Muscle layer of colon (tissue), 2 donors: Measurements from ENCODE around the gene ATP13A1.
A peak's percentile ranks its signal among the peaks of the same experiment; 100 is the strongest.

Experiments used
- H3K27ac ChIP-seq: one replicate; pipeline ENCODE4 v1.7.0; 2013; ENCODE audit warnings: low read depth, mild to moderate bottlenecking, low read length, moderate library complexity
- H3K27me3 ChIP-seq, 2 donors: one replicate each; pipeline ENCODE4 v1.7.0; 2013; ENCODE audit warnings: low read length in 2 of 2, mild to moderate bottlenecking in 2 of 2; ENCODE audit not compliant: insufficient read depth in 2 of 2, control insufficient read depth in 1 of 2
- H3K36me3 ChIP-seq: one replicate; pipeline ENCODE4 v1.7.0; 2013; ENCODE audit warnings: mild to moderate bottlenecking, low read length; ENCODE audit not compliant: insufficient read depth
- H3K4me1 ChIP-seq: one replicate; pipeline ENCODE4 v1.7.0; 2013; ENCODE audit warnings: mild to moderate bottlenecking, low read length; ENCODE audit not compliant: insufficient read depth
- H3K4me3 ChIP-seq, 2 donors: one replicate each; pipeline ENCODE4 v1.7.0; 2013; ENCODE audit warnings: low read length in 2 of 2, low read depth in 1 of 2, mild to moderate bottlenecking in 1 of 2, moderate library complexity in 1 of 2
- H3K9ac ChIP-seq: one replicate; pipeline ENCODE4 v1.7.0; 2013; ENCODE audit warnings: low read length
- H3K9me3 ChIP-seq: one replicate; pipeline ENCODE4 v1.7.0; 2013; ENCODE audit warnings: mild to moderate bottlenecking, low read length
- donor health status: abdominal sarcoma.
- donor health status: Adenocarcinoma of cecum.

Gene ATP13A1

DNA sequence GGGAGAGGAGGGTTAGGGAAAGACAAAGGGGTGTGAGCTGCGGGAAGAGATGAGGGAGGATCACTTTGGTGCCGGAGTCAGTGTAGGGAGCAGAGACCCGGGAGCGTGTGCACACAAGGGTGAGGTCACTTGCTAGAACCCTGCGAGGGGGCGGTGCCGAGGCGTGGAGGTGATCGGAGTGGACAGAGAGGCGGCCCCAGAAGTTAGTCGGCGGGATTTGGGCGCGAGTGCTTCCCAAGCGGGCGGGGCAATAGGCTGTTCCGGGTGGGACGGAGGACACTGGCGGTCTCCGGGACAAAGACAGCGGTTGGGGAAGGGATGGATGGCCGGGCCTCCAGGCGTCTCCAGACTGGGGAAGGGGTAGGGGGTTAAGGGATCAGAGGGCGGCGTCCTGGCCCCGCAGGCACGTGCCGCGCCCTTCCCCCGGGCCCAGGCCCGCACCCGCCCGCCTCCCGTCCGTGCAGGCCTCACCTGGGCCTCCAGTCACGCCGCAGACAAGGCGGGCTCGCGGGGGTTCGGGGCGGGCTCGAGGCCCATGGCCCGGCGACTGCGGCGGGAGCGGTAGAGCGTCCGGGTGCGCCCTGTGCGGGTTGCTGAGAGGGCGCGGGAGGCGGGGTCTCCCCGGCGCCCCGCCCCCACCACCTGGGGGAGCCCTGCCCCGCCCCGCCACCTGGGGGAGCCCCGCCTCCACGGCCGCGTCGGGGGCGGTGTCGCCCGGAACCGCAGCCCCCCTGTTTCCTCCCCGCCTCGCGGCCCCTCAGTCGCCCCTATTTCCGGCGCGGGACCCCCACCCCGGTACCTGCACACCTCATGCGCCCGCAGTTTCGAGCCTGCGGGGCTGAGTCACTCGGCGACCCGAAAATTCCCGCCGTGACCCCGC is 35.6 kb downstream of the ATP13A1 start, which contains the start of gene LPAR2:
Gene LPAR2 (minus strand): TSS at position 600 of the 880 bp plus-strand sequence. CDS start 945 bp downstream, outside the sequence.
- no peak within 1 kb of the TSS for H3K27ac ChIP-seq

DNA sequence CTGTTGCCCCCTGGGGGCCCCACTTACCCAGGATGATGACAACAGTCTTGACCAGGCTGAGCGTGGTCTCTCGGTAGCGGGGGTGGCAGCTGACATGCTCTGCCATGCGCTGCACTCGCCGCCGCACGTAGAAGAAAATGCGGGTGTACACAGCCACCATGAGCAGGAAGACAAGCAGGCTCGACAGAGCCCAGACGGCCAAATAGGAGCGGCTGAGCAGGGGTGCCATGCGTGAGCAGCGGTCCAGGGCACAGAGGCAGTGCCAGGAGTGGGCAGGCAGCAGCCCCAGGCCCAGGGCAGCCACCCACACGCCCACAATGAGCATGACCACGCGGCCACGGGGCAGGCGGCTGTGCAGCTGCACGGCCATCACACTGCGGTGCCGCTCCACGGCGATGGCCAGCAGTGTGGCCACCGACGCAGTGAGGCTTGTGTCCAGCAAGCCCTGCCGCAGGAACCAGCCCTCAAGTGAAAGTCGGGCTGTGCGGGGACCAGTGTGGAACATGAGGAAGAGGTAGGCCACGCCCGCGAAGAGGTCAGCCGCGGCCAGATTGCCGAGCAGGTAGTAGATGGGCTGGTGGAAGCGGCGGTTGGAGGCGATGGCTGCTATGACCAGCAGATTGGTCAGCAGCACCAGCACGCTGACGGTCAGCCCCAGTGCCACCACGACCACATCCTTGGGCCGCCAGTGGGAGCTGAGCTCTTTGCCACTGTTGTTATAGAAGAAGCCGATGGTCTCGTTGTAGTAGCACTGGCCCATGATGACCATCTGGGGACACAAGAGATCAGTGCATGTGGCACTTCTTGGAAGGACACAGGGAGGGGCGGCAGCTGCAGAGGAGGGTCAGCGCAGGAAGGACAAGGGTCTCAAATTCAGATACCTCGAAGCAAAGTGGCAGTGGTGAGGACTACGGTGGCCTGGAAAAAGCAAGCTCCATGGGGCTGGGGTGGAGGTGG is 36.7 kb downstream of the ATP13A1 start:
- Histone ChIP-seq H3K4me3 (no peak overlapping the region), H3K36me3 (no peaks in the 10 kb centered on the region), H3K9me3 (no peaks in the 10 kb centered on the region), H3K9ac (no peak overlapping the region), H3K4me1 (no peaks in the 10 kb centered on the region), H3K27me3 (peaks cover 6 to 25% of the 10 kb centered on the region in 2 donors), H3K27ac (no peak overlapping the region)

More for the DNA sequence above, 35.6 kb downstream of the ATP13A1 start, which contains the start of gene LPAR2:
- H3K36me3 ChIP-seq: no peaks in the 10 kb centered on the region
- no peak within 1 kb of the TSS for H3K9ac ChIP-seq
- peaks cover 6 to 25% of the 10 kb centered on the region in 2 donors for H3K27me3 ChIP-seq
- no peaks in the 10 kb centered on the region for H3K4me1 ChIP-seq
- H3K4me3 ChIP-seq: peak within 1 kb of the TSS in 1 of 2 donors; percentile 27
- H3K9me3 ChIP-seq: no peaks in the 10 kb centered on the region

DNA sequence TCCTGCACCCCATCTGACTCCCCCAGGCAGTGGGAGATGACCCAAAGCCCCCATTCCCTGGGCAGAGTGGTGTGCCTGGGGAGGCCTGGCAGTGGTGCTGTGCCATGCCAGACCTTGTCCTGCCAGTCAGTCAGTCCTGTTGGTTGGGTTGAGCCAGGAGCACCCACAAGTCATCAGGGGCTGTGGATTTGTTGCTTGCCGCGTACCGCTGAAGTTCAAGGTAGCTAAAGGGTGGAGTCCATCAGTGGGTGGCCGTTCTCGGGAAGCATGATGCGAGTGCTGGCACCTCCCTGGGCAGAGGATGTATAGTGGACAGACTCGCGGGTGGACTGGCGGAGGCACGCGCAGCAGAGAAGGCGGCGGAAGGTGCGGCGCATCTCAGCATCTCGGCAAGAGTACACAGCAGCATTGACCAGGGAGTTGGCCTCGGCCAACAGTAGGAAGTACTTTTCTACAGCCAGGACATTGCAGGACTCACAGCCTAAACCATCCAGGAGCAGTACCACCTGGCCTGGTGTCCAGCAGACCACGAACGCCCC is 39.4 kb downstream of the ATP13A1 start:
- Histone ChIP-seq H3K4me3 (no peak overlapping the region), H3K36me3 (no peaks in the 10 kb centered on the region), H3K9ac (no peak overlapping the region), H3K4me1 (no peaks in the 10 kb centered on the region), H3K27me3 (peaks cover 6 to 27% of the 10 kb centered on the region in 2 donors), H3K9me3 (no peaks in the 10 kb centered on the region), H3K27ac (no peak overlapping the region)

DNA sequence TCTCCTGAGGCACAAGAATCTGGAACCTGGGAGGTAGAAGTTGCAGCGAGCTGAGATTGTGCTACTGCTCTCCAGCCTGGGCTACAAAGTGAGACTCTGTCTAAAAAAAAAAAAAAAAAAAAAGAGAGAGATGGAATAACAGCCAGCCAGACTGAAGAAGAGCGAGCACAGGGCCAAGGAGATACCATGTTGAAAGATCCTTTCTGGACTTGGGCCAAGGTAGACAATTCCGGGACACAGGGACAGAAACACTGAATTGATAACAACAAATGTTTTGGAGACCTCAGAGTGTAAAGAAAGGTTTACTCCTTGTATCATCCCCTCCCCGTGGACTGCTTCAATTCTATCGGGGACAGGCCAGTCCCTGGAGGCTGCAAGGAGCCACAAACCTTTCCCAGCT is 40.1 kb downstream of the ATP13A1 start:
- peaks cover 6 to 24% of the 10 kb centered on the region in 2 donors for H3K27me3 ChIP-seq
- H3K4me1 ChIP-seq: no peaks in the 10 kb centered on the region
- H3K27ac ChIP-seq: no peak overlapping the region
- no peak overlapping the region for H3K9ac ChIP-seq
- no peaks in the 10 kb centered on the region for H3K36me3 ChIP-seq
- H3K4me3 ChIP-seq: no peak overlapping the region
- H3K9me3 ChIP-seq: no peaks in the 10 kb centered on the region

DNA sequence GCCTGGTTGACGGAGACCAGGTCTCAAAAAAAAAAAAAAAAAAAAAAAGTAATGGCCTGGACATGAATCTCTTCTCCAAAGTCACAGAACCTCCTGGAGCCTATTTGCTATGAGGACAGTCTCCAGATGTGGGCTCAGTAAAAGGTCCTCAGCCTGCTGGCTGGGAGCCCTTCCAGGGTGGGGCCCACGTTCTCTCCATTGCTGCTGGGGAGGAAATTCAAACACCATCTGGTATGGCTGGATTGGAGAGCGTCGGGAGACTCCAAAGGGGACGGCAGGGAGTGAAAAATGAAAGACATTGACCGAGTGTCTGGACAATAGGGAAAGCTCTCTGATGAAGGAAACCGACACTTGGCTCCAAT is 43.6 kb downstream of the ATP13A1 start:
- no peak overlapping the region for H3K9ac ChIP-seq
- H3K4me3 ChIP-seq: no peak overlapping the region
- H3K27me3 ChIP-seq: peaks cover 3 to 29% of the 10 kb centered on the region in 2 donors
- H3K9me3 ChIP-seq: no peaks in the 10 kb centered on the region
- H3K36me3 ChIP-seq: no peaks in the 10 kb centered on the region
- no peak overlapping the region for H3K27ac ChIP-seq
- no peaks in the 10 kb centered on the region for H3K4me1 ChIP-seq

DNA sequence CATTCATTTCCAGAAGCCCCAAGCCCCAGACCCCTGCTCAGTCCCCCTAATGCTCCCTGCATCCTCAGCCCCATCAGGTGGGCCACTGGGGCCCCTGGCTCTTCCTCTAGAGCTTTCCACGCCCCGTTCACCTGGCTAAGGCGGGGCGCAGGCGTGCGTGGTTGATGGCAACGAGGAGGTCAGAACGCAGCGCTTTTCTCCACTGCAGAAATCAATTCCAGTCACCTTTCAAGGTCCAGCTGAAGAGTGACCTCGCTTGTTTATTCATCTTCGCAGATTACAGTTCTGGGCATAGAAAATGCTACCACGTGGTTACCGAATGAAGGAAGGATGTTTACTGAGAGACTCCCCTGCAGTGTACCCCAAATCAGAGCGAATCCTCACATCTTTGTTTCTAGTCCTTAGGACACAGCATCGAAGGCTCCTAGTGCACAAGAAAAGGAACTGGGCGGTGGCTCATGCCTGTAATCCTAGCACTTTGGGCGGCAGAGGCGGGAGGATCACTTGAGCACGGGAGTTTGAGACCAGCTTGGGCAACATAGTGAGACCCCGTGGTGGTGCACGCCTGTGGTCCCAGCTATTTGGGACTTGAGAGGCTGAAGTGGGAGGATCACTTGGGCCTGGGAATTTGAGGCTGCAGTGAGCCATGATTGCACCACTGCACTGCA is 44.2 kb downstream of the ATP13A1 start:
- Histone ChIP-seq H3K27me3 (peaks cover 3 to 29% of the 10 kb centered on the region in 2 donors), H3K4me1 (no peaks in the 10 kb centered on the region), H3K4me3 (no peak overlapping the region), H3K9ac (no peak overlapping the region), H3K27ac (no peak overlapping the region), H3K36me3 (no peaks in the 10 kb centered on the region), H3K9me3 (no peaks in the 10 kb centered on the region)

DNA sequence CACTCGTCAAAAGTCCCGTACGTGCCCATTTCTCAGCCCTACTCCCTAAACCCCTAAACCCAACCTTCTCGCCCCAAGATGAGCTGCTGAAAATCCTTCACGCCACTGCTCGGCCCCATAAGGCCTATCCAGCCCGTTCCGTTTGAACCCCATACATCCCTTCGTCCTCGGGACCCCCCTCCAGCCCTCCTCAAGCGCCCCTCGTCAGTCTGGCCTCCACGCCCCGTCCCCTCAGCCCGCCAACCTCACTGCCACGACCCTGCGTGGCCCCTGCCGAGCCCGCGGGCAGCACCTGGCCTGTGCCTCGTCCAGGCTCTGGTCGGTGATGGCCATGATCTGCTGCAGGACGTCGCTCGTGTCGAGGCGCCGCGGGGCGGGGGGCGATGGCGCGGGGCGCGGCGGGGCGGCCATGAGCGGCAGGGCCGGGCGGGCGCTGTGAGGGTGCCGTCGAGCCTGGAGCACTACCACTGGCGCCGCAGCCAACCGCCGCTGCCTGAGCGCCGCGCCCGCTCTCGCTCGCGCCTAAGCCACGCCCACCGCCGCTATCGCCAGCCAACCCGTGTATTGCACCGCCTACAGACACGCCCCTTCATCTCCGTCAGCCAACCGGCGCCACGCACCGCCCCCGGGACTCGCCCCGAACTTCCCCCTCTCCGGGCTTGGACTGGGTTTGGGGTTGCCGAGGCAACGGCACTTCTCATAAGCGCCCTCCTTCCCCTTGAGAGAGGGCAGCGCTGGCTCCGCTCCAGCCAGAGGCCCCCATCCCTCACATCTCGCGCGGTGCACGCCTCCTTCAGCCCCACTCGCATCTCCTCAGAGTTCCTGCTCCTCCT is 45.0 kb downstream of the ATP13A1 start, which contains the start of gene PBX4:
Gene PBX4 (minus strand): TSS at position 469 of the 833 bp plus-strand sequence. CDS start 58 bp downstream, at position 411.
- Histone ChIP-seq H3K27me3 (peaks cover 3 to 29% of the 10 kb centered on the region in 2 donors), H3K4me1 (no peaks in the 10 kb centered on the region), H3K9ac (no peak within 1 kb of the TSS), H3K9me3 (no peaks in the 10 kb centered on the region), H3K4me3 (no peak within 1 kb of the TSS), H3K27ac (no peak within 1 kb of the TSS), H3K36me3 (no peaks in the 10 kb centered on the region)

DNA sequence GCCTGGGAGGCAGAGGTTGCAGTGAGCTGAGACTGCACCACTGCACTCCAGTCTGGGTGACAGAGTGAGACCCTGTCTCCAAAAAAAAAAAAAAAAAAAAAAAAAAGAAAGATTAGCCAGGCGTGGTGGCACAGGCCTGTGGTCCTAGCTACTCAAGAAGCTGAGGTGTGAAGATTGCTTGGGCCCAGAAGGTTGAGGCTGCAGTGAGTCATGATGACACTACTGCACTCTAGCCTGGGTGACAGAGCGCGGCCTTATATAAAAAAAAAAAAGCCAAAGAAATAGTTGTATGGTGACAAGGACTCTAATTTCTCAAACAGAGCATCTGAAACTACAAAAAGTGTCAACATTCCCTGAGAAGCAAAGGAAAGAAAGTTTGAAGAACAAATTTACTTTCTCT is 48.4 kb downstream of the ATP13A1 start:
- H3K36me3 ChIP-seq: no peaks in the 10 kb centered on the region
- H3K4me3 ChIP-seq: no peak overlapping the region
- H3K27me3 ChIP-seq: peaks cover 3 to 29% of the 10 kb centered on the region in 2 donors
- H3K9me3 ChIP-seq: no peaks in the 10 kb centered on the region
- no peak overlapping the region for H3K27ac ChIP-seq
- no peak overlapping the region for H3K9ac ChIP-seq
- no peaks in the 10 kb centered on the region for H3K4me1 ChIP-seq

DNA sequence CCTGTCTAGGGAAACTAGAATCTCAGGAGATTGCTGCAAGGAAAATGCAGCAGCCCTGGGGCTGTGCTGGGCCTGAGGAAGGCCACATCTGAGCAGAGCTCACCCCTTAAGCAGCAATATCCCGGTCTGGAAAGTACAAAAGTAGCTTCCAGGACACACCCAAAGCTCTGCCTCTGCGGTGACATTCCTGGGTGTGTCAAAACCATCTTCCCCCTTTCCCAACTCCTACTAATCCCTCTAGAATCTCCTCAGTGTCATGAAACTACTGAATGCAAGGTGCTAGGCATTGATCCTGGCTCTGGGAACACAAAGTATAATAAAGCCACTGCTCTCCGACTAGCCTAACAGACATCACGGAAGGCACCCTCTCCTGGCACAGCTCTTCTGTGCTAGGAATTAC is 50.0 kb downstream of the ATP13A1 start:
- Histone ChIP-seq H3K27me3 (peaks cover 3 to 21% of the 10 kb centered on the region in 2 donors), H3K4me3 (no peak overlapping the region), H3K9ac (no peak overlapping the region), H3K4me1 (no peaks in the 10 kb centered on the region), H3K27ac (no peak overlapping the region), H3K36me3 (no peaks in the 10 kb centered on the region), H3K9me3 (no peaks in the 10 kb centered on the region)
